SK-N-MC (cell line): Measurements from ENCODE around the gene TNFRSF1A.

Experiments used
- EZH2 ChIP-seq: fragments of 200-600 bp; sonication (generic); IDR thresholded peaks from one replicate; pipeline ENCODE4 v1.6.1; 2017; ENCODE audit warnings: antibody characterized with exemption
- FOXP2 ChIP-seq: optimal IDR thresholded peaks from 2 replicates; pipeline ENCODE3; 2011; ENCODE audit warnings: mild to moderate bottlenecking, moderate library complexity; ENCODE audit not compliant: insufficient read depth; ENCODE audit errors: extremely low read length, control extremely low read depth
- POLR2AphosphoS5 ChIP-seq: IDR thresholded peaks from 2 replicates; pipeline ENCODE4 v1.6.1; 2012; ENCODE audit warnings: mild to moderate bottlenecking, low read depth, low read length, borderline replicate concordance

DNA sequence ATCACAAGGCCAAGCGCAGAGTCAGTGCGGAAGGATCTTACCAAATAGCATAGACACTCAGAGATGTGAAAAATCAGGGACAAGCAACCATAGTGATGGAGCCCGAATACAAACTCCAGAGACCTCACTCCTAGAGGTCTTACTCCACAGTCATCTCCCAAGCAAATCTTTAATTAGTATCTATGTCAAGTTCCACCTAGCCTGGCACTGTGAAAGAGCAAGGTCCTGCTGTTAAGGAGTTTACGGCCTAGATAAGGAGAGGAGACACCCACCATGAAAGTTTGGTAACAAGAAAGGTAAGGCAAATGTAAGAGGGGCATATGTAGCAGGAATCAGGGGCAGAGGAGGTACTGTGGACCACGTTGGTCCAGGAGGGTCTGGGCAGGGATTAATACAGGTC is 38.8 kb downstream of the TNFRSF1A start:
- TF ChIP-seq POLR2AphosphoS5: no peak
- TF ChIP-seq EZH2: no peak
- no peak for TF ChIP-seq FOXP2
